Hematopoietic multipotent progenitor cell treated with erythropoietin and hydrocortisone succinate and interleukin-3 and kit ligand, for 8 days (in vitro differentiated cells): ENCODE data around the gene ARID5B.
"Not testable (repeated sequence)": the region's sequence is repeated elsewhere in the genome, so short reads cannot be mapped to it uniquely, and the experiment has no call there.

Experiments
- DNase-seq: peaks from one replicate; pipeline ENCODE4 v3.0.0-alpha.2; 2015

The ARID5B gene

GRCh38 chr10:61965703-61966395, 64.3 kb downstream of the ARID5B start:
- no peak for DNase-seq

- no peak for DNase-seq
These were observed 65.8 kb downstream of the ARID5B start for GRCh38 chr10:61967298-61967697.

DNA sequence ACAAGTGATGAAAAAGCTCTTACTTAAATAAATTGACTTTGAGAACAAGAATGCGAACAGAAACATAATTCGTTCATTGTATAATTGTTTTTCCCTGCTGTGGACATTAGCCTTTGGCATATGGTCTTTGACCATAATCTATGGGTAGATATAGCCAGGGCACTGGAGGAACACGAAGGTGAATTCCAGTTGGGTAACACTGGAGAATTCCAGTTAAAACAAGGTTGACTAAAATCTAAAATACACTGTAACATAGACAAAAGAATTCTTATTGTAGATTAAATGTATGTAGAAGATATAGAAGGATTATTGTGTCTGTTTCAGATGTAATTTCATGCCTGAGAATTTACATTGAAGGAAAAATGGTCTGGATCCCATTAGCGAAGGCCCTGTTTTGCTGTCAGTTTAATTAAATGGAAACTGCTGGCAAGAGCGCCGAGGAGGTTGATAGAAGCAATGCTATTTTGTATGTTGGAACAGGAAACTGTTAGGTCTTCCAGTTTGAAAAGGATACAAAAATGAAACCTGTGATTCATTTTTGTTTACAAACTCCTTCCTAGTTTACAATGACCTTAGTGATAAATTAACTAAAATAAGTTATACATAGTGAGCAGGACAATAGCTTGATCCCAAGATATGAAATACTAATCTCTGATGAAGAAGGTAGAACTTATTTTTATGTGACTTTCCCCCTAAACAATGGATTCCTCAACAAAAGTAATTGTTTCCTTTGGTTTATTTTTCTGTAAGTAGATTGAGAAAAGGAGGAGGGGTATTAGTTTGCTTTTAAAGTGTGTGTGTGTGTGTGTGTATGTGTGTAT, 68.9 kb downstream of the ARID5B start:
- DNase-seq = no peak

- no peak for DNase-seq
These were observed 69.5 kb downstream of the ARID5B start for GRCh38 chr10:61971003-61971325.

GRCh38 chr10:61973169-61973568, 71.7 kb downstream of the ARID5B start:
- DNase-seq = no peak

GRCh38 chr10:61973906-61974305, 72.4 kb downstream of the ARID5B start:
- no peak for DNase-seq

DNA sequence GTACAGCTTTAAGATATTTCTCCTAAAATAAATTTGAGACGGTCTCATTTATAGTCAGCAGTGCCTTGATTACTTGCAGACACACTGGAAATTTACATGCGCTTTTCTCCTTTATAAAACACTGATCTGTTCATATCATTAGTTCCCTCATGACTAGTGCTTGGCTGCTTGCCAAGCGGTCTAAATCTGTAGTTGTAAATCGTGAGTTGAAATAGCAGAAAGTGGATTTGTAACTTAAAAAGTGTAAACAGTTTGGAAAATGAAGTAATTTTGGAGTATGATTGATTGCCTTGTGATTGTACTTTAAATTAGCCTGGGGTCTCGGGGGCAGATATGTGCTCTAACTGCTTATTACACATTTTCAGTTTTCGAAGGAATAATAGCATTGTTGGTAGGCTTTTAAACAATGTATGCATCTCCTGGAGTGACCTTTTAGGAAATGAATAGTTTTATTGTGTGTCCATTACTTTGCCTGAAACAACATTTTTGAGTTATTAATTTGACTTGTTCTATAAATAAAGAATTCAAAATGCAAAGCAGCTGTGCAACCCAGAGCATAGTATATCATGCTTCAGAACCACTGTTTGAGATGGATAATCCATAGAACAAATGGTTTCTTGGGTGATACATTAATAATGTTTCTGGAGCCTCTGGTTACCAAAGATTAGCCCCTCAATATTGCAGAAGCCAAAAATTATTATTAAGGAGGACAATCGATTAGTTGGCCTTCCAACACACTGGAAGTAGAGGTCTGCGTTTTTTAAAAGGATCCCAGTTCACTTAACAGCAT, 73.3 kb downstream of the ARID5B start:
- DNase-seq = peak; percentile 55

GRCh38 chr10:61975391-61975932, 74.0 kb downstream of the ARID5B start:
- DNase-seq = no peak

DNA sequence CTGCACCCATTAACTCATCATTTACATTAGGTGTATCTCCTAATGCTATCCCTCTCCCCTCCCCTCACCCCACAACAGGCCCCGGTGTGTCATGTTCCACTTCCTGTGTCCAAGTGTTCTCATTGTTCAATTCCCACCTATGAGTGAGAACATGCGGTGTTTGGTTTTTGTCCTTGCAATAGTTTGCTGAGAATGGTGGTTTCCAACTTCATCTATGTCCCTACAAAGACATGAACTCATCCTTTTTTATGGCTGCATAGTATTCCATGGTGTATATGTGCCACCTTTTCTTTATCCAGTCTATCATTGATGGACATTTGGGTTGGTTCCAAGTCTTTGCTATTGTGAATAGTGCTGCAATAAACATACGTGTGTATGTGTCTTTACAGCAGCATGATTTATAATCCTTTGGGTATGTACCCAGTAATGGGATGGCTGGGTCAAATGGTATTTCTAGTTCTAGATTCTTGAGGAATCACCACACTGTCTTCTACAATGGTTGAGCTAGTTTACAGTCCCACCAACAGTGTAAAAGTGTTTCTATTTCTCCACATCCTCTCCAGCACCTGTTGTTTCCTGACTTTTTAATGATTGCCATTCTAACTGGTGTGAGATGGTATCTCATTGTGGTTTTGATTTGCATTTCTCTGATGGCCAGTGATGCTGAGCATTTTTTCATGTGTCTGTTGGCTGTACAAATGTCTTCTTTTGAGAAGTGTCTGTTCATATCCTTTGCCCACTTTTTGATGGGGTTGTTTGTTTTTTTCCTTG, 75.6 kb downstream of the ARID5B start:
- not testable (repeated sequence) for DNase-seq

DNA sequence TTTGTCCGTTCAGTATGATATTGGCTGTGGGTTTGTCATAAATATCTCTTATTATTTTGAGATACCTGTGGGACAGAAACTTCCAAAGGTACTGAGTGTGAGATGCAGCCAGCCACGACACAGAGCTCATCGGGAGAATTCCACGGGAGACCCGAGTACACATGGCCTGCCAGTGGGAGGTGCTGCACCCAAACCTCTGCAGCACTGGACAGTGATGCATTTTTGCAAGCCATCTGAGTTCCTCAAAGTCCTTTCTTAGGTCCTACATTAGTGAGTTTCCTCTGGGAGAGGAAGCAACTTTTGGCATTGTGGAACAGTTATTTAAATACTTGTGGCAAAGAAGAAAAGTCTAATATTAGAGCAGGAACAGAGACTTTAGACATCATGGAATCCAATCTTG, 77.5 kb downstream of the ARID5B start:
- DNase-seq = no peak

- no peak for DNase-seq
These were observed 80.0 kb downstream of the ARID5B start for GRCh38 chr10:61981460-61981859.

GRCh38 chr10:61983255-61983654, 81.8 kb downstream of the ARID5B start:
- DNase-seq = no peak

GRCh38 chr10:61984803-61985418, 83.4 kb downstream of the ARID5B start:
- no peak for DNase-seq

GRCh38 chr10:61985715-61986114, 84.2 kb downstream of the ARID5B start:
- DNase-seq = no peak

DNA sequence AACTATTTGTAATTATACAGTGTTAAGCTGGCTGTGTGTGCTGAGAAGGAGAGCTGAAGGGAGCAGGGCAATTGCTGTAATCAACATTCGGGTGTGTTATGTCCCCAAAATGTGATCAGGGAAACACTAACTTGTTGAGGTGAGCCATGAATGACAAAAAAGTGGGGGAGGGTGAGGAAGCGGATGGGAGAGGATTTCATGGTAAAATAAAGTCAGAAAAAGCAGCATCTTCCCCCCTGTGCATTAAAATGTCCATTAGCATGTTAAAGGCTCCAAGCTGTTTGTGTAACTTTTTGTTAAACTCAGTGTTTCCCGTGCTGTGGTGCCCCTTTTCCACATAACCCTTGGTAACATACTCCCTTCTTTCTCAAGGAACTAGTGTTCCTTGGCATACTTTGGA, 84.9 kb downstream of the ARID5B start:
- DNase-seq = no peak

GRCh38 chr10:61986788-61987492, 85.4 kb downstream of the ARID5B start:
- no peak for DNase-seq

GRCh38 chr10:61987537-61987936, 86.0 kb downstream of the ARID5B start:
- no peak for DNase-seq

GRCh38 chr10:61987951-61988379, 86.5 kb downstream of the ARID5B start:
- DNase-seq = no peak

- DNase-seq = no peak
These were observed 88.7 kb downstream of the ARID5B start for GRCh38 chr10:61989995-61990760.

GRCh38 chr10:61990761-61991135, 89.2 kb downstream of the ARID5B start:
- DNase-seq = no peak

GRCh38 chr10:61991166-61991565, 89.7 kb downstream of the ARID5B start:
- no peak for DNase-seq
